HG02588 (cell line): ENCODE measurements around the gene CMIP.

ENCODE experiments used
- ATAC-seq: cut with Tn5 transposase; IDR thresholded peaks from one replicate; pipeline ENCODE4 v1.9.1; 2021; ENCODE audit warnings: mild to moderate bottlenecking, moderate library complexity; ENCODE audit not compliant: unreplicated experiment

Gene CMIP

GRCh38 chr16:81491541-81492188, 47.1 kb downstream of the CMIP start:
- no peak for ATAC-seq

- no peak for ATAC-seq
These were observed 47.7 kb downstream of the CMIP start for GRCh38 chr16:81492311-81492761.

GRCh38 chr16:81492965-81493754, 48.6 kb downstream of the CMIP start:
- no peak for ATAC-seq

GRCh38 chr16:81493755-81494433, 49.3 kb downstream of the CMIP start:
- ATAC-seq, result no peak

DNA sequence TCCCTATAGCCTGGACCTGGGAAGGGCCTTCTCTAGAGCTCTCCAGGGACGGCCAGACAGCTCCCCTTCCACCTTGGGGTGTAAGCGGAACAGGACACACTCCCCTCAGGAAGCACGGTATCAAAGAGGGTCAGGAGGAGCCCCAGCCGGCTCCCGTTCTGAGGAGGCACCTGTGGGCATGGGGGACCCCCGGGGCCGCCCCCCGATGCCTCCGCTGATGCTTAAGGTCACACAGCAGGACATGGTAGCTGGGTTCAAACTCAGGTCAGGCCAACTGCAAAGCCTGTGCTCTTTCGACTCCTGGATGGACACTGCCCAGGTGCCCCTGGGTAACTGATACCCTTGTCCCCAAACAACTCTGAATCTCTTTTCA, 49.8 kb downstream of the CMIP start:
- ATAC-seq, result no peak

DNA sequence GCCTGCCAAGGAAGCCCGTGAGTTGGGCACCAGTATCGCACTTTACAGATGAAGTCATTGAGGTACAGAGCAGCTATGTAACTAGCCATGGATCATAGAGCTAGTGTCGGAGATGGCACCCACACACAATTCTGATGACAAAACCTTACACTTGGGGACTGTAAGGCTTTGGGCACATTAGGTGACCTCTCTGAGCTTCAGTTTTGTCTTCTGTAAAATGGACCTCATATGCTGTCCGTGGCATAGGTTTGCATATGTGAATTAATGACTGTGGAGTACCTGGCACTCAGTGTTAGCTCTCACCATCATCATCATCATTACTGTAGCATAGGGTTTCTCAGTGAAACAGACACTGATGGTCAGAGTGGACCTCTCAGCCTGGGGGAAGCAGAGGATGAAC, 50.3 kb downstream of the CMIP start:
- no peak for ATAC-seq

DNA sequence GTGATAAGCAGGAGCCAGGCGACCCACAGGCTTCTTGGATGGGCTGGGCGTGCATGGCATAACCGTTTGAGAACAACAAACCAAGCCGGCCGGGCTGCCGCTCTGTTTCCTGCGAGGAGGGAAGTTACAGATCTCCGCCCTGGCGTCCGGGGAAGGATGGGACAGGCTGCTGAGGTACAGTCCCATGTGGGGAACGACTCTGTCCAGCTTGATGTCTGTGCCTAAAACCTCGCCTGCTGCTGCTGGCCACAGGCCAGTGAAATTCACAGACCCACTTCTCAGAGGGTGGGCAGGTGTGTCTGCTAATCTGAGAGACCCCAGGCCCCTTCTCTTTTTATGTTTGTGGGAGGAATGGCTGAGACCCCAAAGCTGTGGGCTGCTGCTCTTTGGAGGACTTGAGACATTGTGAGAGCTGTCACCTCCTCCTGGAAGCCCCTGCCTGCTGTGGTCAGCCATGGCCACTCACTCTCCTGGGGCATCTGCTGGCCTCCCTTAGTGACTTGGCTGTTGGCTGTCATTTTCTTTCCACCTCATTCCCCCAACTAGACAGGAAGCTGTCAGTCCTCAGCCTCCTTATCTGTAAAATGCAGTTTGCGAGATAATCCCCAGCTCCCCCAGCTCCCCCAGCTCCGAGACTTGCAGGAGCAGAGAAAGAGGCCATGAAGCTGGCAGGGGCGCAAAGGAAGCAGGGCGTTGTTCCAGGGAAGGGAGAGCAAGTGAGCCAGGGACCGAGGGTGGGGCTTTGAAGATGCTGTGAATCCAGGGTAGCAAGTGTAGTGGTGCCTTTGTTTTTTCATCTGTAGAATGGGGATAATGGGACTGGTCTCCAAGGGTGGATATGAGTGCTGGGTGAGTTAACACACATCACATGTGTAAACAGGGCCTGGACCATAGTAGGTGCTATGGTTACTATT, 51.0 kb downstream of the CMIP start:
- no peak for ATAC-seq

DNA sequence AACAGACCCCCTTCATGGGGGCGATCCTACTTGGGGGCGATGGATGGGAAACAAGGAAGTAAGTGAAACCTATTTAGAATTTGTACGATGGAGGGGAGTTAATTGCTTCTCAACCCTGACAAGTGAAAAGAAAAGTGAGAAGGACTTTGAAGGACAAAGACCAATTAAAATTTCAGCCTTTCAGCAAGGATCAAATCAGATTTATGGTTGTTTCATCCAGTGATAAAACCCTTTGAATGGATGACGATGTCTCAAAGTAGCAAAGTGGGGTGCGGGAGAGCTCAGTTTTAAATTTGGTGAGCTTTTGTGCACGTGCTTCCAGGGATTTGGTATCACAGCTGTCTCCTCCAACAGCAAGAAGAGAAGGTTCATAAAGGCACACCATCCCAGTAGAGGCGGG, 51.7 kb downstream of the CMIP start:
- no peak for ATAC-seq

DNA sequence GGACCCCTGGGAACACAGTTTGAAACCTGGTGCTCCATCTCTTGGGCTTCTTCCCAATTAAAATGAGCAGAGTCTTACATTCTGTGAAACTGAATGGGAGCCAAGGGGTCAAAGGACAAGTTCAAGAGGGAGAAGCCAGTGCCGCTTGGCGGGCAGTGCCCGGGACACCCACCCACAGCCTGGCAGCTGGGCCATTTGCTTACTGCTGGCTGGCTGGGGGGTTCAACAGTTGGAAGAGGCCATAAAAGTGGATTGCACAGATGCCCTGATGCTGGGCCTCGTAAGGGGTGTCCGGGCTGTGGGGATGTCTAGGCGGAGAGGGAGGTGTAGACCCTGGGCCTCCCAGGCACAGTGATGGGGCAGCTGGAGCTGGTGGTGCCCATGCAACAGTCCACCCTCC, 52.1 kb downstream of the CMIP start:
- no peak for ATAC-seq

- no peak for ATAC-seq
These were observed 53.1 kb downstream of the CMIP start for GRCh38 chr16:81497690-81498089.

- ATAC-seq, result no peak
These were observed 53.7 kb downstream of the CMIP start for GRCh38 chr16:81498351-81498750.

GRCh38 chr16:81499576-81500380, 55.2 kb downstream of the CMIP start:
- no peak for ATAC-seq

DNA sequence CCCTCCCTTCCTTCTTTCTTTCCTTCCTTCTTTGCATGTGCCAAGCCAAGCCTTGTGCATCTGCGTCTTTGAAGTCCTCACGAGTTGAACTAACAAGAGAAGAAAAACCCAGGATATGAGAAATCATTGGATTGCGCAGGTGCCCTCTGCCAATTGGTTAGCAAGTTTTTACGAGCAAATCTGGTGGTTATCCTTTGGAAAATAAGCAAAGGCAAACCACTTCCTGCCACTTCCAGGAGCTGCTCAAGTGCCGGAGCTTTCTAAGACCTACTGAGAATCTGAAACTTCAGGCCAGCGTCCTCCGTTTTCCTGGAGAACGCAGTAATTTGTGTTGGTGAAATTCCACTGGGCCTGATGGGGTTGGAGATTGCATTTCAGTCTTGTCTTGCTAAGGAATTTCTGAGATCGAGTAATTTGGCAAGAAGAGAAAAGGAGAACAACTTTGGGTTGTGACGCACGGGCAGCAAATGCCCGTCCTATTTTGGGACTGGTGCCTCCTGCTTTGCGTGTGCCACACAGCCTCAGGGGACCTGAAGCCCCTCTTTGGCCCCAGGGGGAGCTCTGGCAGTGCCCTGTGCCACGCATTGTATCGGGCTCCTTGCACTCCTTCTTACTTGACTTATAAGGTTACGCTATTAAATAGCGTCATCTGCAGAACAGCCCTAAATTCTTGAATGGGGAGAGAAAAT, 56.4 kb downstream of the CMIP start:
- ATAC-seq, result no peak

- ATAC-seq, result no peak
These were observed 57.9 kb downstream of the CMIP start for GRCh38 chr16:81502396-81503070.

GRCh38 chr16:81505011-81505661, 60.5 kb downstream of the CMIP start:
- no peak for ATAC-seq

GRCh38 chr16:81509404-81509803, 64.8 kb downstream of the CMIP start:
- ATAC-seq, result no peak

DNA sequence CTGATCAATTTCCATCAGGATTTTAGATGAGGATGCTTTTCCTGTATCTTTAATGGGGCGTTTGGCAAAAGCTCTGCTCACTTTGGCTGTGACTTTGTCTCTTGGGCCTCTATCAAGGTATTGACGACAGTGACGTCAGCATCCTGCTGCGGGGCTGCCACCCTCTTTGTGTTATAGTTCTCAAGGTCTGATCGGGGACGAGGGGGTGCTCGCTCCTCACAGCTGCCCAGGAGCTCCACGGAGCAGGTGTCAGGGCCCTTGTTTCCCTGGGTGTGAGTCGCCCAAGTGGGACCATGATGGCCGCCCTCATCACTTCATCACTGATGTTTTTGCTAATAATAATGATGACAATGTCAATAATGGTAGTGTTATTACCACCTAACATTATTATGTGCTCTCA, 65.4 kb downstream of the CMIP start:
- ATAC-seq, result no peak

GRCh38 chr16:81511371-81511770, 66.8 kb downstream of the CMIP start:
- ATAC-seq, result no peak
